Measurements from ENCODE around the gene SLK. TPM values are rescaled to one million over a fixed set of nuclear protein-coding genes. Genes with fewer than 3 reads are reported as not detected.

Gene SLK
- polyA plus RNA-seq, 2 of the 4 experiments (the other 2 are of a cell fraction): 23.3 to 29.2 TPM

DNA sequence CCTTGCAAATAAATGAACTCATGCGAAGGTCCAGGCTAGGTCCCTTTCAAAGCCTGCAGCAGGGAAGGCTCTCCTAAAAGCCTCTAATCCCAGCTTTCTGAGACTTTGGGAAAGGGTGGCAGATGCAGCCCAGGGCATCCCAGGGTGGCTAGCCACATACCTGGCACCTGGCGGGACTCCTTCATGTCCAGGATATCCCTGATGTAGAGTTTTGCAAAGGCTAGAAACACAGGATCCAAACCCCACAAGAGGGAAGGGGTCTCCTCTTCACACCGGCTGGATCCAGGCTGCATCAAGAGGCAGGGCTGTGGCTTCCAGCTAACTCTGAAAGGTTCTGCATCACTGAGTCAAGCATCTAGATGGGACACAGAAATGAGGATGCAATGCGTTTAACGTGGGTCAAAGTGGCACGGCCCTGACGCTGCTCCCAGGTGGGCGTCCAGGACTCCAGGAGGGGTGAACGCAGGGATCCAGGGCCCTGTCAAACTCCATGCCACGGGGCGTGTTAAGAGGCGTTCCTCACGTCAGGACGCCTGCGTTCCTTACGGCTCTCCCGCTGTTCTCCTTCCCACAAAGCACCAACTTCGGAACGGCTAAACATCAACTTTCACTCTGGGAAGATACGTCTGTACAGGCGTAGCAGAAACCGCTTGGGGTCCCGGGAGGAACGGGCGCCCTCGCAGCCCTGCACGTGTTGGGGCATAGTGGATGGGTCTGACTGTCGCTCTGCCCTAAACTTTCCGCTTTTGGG lies 49.5 kb upstream of the SLK start (continued):
- TF ChIP-seq USF2 (IDR thresholded peaks at IDR 0.05) (no peak), NFE2L2 (conservative IDR thresholded peaks at IDR 0.05; ENCODE audit: low read length) (no peak), CBX8 (IDR thresholded peaks at IDR 0.05) (no peak), ATOH8 (CRISPR knock-in tag; IDR thresholded peaks at IDR 0.05; ENCODE audit: low read depth) (no peak), RNF2 (IDR thresholded peaks at IDR 0.05; ENCODE audit: borderline replicate concordance, low read depth) (no peak), HOXA7 (CRISPR knock-in tag; IDR thresholded peaks at IDR 0.05) (no peak), EHF (CRISPR knock-in tag; IDR thresholded peaks at IDR 0.05) (no peak), KDM5A (IDR thresholded peaks at IDR 0.05) (no peak), MAFK (IDR thresholded peaks at IDR 0.05; ENCODE audit: partially characterized antibody) (no peak), EHMT2 (IDR thresholded peaks at IDR 0.05; ENCODE audit: low read depth) (no peak), CHD2 (IDR thresholded peaks at IDR 0.05; ENCODE audit: low read length, partially characterized antibody) (no peak), CTCF (IDR thresholded peaks at IDR 0.05) (no peak), RAD21 (conservative IDR thresholded peaks at IDR 0.05 in 1 of 2, IDR thresholded peaks at IDR 0.05 in 1 of 2) (no peak), RFX5 (IDR thresholded peaks at IDR 0.05) (no peak), ZFP36 (IDR thresholded peaks at IDR 0.05; ENCODE audit: borderline replicate concordance, partially characterized antibody) (no peak), PBX3 (IDR thresholded peaks at IDR 0.05) (no peak), ZSCAN20 (CRISPR knock-in tag; IDR thresholded peaks at IDR 0.05) (no peak), NPAS2 (CRISPR knock-in tag; IDR thresholded peaks at IDR 0.05; ENCODE audit: borderline replicate concordance) (no peak), MYC (IDR thresholded peaks at IDR 0.05; ENCODE audit: borderline replicate concordance, low read length) (peak; percentile 21; the same call in 1 of the 2 replicates), NR3C1 (IDR thresholded peaks at IDR 0.05) (no peak), JUN (IDR thresholded peaks at IDR 0.05) (no peak), HEYL (CRISPR knock-in tag; IDR thresholded peaks at IDR 0.05) (no peak), ZNF302 (CRISPR knock-in tag; IDR thresholded peaks at IDR 0.05) (no peak), JUNB (IDR thresholded peaks at IDR 0.05) (no peak), POLR2AphosphoS2 (conservative IDR thresholded peaks at IDR 0.05; ENCODE audit: low read length) (no peak), SMC3 (IDR thresholded peaks at IDR 0.05) (no peak), ZC3H11A (IDR thresholded peaks at IDR 0.05) (no peak), BCL3 (IDR thresholded peaks at IDR 0.05) (0 out of 3 replicates have a peak, but pooled peaks have one; percentile 26)
- TF ChIP-seq, protein P1, sequence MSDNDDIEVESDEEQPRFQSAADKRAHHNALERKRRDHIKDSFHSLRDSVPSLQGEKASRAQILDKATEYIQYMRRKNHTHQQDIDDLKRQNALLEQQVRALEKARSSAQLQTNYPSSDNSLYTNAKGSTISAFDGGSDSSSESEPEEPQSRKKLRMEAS (IDR thresholded peaks at IDR 0.05): peak; percentile 84
- TF ChIP-seq, protein P2, sequence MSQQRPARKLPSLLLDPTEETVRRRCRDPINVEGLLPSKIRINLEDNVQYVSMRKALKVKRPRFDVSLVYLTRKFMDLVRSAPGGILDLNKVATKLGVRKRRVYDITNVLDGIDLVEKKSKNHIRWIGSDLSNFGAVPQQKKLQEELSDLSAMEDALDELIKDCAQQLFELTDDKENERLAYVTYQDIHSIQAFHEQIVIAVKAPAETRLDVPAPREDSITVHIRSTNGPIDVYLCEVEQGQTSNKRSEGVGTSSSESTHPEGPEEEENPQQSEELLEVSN (IDR thresholded peaks at IDR 0.05; ENCODE audit: borderline replicate concordance, low read depth): peak; percentile 47; the same call in 1 of the 2 replicates
- TF ChIP-seq, protein P3, sequence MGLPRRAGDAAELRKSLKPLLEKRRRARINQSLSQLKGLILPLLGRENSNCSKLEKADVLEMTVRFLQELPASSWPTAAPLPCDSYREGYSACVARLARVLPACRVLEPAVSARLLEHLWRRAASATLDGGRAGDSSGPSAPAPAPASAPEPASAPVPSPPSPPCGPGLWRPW (IDR thresholded peaks at IDR 0.05): no peak

Measured in A549 (cell line).